GDM1 (cell line): Measurements from ENCODE around the gene BAIAP2L1.
"Not testable (repeated sequence)": the region's sequence is repeated elsewhere in the genome, so short reads cannot be mapped to it uniquely, and the experiment has no call there.

ENCODE experiments used
- DNase-seq: peaks from one replicate; lab custom pipeline; 2025; lab: John Stamatoyannopoulos, UW

The BAIAP2L1 gene

GRCh38 chr7:98398567-98399372 lies 2.1 kb downstream of the BAIAP2L1 start:
- no peak for DNase-seq

- no peak for DNase-seq
Observed at GRCh38 chr7:98396768-98397167, 4.1 kb downstream of the BAIAP2L1 start.

GRCh38 chr7:98395951-98396350 lies 4.9 kb downstream of the BAIAP2L1 start:
- DNase-seq, result no peak

GRCh38 chr7:98395481-98395880 lies 5.4 kb downstream of the BAIAP2L1 start:
- no peak for DNase-seq

- no peak for DNase-seq
Observed at GRCh38 chr7:98394377-98394836, 6.5 kb downstream of the BAIAP2L1 start.

GRCh38 chr7:98387544-98388226 lies 13.2 kb downstream of the BAIAP2L1 start:
- DNase-seq, result no peak

GRCh38 chr7:98387131-98387530 lies 13.8 kb downstream of the BAIAP2L1 start:
- no peak for DNase-seq

- not testable (repeated sequence) for DNase-seq
Observed at GRCh38 chr7:98385532-98385931, 15.4 kb downstream of the BAIAP2L1 start.

GRCh38 chr7:98378210-98378819 lies 22.6 kb downstream of the BAIAP2L1 start:
- DNase-seq, result no peak

GRCh38 chr7:98376711-98377110 lies 24.2 kb downstream of the BAIAP2L1 start:
- no peak for DNase-seq

GRCh38 chr7:98375664-98376063 lies 25.2 kb downstream of the BAIAP2L1 start:
- no peak for DNase-seq

- DNase-seq, result no peak
Observed at GRCh38 chr7:98374285-98374680, 26.6 kb downstream of the BAIAP2L1 start.

GRCh38 chr7:98372993-98373392 lies 27.9 kb downstream of the BAIAP2L1 start:
- no peak for DNase-seq

GRCh38 chr7:98369726-98370125 lies 31.2 kb downstream of the BAIAP2L1 start:
- no peak for DNase-seq

- DNase-seq, result no peak
Observed at GRCh38 chr7:98368716-98369115, 32.2 kb downstream of the BAIAP2L1 start.

GRCh38 chr7:98366562-98366938 lies 34.3 kb downstream of the BAIAP2L1 start:
- DNase-seq, result no peak

GRCh38 chr7:98365863-98366561 lies 34.9 kb downstream of the BAIAP2L1 start:
- DNase-seq, result no peak

GRCh38 chr7:98364220-98364619 lies 36.7 kb downstream of the BAIAP2L1 start:
- DNase-seq, result no peak

- no peak for DNase-seq
Observed at GRCh38 chr7:98362517-98362916, 38.4 kb downstream of the BAIAP2L1 start.

- no peak for DNase-seq
Observed at GRCh38 chr7:98360221-98361130, 40.4 kb downstream of the BAIAP2L1 start.

GRCh38 chr7:98359395-98359794 lies 41.5 kb downstream of the BAIAP2L1 start:
- DNase-seq, result no peak
